ENCODE results near the gene DOCK4.

DNA sequence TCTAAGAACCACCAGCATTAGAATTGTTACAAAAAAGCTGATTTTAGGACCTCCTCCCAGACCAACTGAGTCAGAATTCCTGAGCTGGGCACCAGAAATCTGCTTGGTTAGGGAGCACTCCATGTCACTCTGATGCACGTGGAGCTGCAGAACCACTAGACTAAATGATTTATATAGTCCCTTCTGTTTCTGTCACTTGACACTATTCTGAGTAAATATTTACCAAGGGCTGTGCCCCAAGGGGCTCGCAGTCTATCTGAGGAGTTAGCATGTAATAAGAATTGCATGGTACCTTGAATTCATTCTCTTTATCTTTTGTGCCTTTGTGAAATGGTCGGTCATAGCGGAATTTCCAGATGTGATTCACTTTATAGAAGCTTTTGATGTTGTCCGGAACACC, 447.9 kb downstream of the DOCK4 start:
- TF ChIP-seq, protein P1, sequence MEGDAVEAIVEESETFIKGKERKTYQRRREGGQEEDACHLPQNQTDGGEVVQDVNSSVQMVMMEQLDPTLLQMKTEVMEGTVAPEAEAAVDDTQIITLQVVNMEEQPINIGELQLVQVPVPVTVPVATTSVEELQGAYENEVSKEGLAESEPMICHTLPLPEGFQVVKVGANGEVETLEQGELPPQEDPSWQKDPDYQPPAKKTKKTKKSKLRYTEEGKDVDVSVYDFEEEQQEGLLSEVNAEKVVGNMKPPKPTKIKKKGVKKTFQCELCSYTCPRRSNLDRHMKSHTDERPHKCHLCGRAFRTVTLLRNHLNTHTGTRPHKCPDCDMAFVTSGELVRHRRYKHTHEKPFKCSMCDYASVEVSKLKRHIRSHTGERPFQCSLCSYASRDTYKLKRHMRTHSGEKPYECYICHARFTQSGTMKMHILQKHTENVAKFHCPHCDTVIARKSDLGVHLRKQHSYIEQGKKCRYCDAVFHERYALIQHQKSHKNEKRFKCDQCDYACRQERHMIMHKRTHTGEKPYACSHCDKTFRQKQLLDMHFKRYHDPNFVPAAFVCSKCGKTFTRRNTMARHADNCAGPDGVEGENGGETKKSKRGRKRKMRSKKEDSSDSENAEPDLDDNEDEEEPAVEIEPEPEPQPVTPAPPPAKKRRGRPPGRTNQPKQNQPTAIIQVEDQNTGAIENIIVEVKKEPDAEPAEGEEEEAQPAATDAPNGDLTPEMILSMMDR (conservative IDR thresholded peaks at IDR 0.05; ENCODE audit: low read length): no peak
- no peak for TF ChIP-seq EZH2phosphoT487 (IDR thresholded peaks at IDR 0.05; ENCODE audit: borderline replicate concordance)
